Glomerular visceral epithelial cell (primary cell): ENCODE results near the gene PRKN.

Experiments
- DNase-seq: peaks from one replicate; pipeline ENCODE4 v3.0.0-alpha.2; 2016; ENCODE audit errors: extremely low spot score

Gene PRKN

GRCh38 chr6:161727083-161727833, 1000.3 kb downstream of the PRKN start:
- no peak for DNase-seq

GRCh38 chr6:161722394-161722793, 1005.2 kb downstream of the PRKN start:
- DNase-seq = no peak

- no peak for DNase-seq
Measured at GRCh38 chr6:161721511-161721910, 1006.1 kb downstream of the PRKN start.

GRCh38 chr6:161716176-161716575, 1011.4 kb downstream of the PRKN start:
- no peak for DNase-seq

- no peak for DNase-seq
Measured at GRCh38 chr6:161711938-161712337, 1015.6 kb downstream of the PRKN start.

GRCh38 chr6:161711515-161711914, 1016.1 kb downstream of the PRKN start:
- no peak for DNase-seq

GRCh38 chr6:161710698-161711097, 1016.9 kb downstream of the PRKN start:
- DNase-seq = no peak

- no peak for DNase-seq
Measured at GRCh38 chr6:161701056-161701455, 1026.5 kb downstream of the PRKN start.

- no peak for DNase-seq
Measured at GRCh38 chr6:161696801-161697200, 1030.8 kb downstream of the PRKN start.

GRCh38 chr6:161694995-161695394, 1032.6 kb downstream of the PRKN start:
- peak; percentile 23 for DNase-seq

GRCh38 chr6:161686655-161687054, 1040.9 kb downstream of the PRKN start:
- no peak for DNase-seq

- no peak for DNase-seq
Measured at GRCh38 chr6:161684731-161685475, 1042.7 kb downstream of the PRKN start.

GRCh38 chr6:161683400-161683799, 1044.2 kb downstream of the PRKN start:
- no peak for DNase-seq

- no peak for DNase-seq
Measured at GRCh38 chr6:161682982-161683381, 1044.6 kb downstream of the PRKN start.

GRCh38 chr6:161679980-161680538, 1047.5 kb downstream of the PRKN start:
- DNase-seq = no peak

- no peak for DNase-seq
Measured at GRCh38 chr6:161677188-161677587, 1050.4 kb downstream of the PRKN start.

- DNase-seq = no peak
Measured at GRCh38 chr6:161676586-161676985, 1051.0 kb downstream of the PRKN start.

GRCh38 chr6:161674930-161675682, 1052.5 kb downstream of the PRKN start:
- DNase-seq = no peak

- peak; percentile 8 for DNase-seq
Measured at GRCh38 chr6:161673026-161673425, 1054.5 kb downstream of the PRKN start.

- DNase-seq = no peak
Measured at GRCh38 chr6:161671117-161671516, 1056.4 kb downstream of the PRKN start.

- DNase-seq = no peak
Measured at GRCh38 chr6:161668665-161669064, 1058.9 kb downstream of the PRKN start.

- no peak for DNase-seq
Measured at GRCh38 chr6:161667957-161668356, 1059.6 kb downstream of the PRKN start.
